ENCODE data around the gene NSMF.

Gene NSMF

DNA sequence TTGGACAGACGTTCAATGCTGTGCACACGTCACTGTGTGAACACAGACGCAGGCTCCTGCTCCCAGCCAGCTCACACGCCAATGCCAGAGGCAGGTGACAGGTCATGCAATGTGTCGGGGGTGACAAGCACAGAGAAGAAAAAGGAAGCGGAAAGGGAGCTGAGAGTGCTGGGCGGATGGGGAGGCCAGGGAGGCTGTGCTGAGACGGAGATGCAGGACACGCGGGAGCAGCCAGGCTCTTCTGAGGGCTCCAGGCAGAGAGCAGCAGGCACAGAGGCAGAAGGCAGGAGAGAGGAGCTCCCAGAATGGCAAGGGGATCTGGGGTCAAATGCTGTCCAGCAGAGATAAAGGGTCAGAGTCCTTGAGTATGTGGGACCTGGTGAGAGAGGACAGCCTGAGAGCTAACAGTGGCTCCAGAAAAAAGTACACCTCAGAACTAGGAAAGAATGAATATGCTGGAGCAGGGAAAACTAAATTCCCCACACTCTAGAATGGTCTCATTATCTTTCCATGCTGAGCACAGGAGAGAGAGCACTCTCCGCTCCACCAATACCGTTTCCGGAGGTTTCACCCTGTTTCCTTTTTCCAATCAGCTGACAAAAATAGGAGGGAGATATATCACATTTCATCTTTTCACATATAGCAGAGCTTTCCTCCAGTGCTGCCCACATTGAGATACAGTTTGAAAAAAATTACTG, 32.8 kb upstream of the NSMF start:
- DNase-seq: no peak

DNA sequence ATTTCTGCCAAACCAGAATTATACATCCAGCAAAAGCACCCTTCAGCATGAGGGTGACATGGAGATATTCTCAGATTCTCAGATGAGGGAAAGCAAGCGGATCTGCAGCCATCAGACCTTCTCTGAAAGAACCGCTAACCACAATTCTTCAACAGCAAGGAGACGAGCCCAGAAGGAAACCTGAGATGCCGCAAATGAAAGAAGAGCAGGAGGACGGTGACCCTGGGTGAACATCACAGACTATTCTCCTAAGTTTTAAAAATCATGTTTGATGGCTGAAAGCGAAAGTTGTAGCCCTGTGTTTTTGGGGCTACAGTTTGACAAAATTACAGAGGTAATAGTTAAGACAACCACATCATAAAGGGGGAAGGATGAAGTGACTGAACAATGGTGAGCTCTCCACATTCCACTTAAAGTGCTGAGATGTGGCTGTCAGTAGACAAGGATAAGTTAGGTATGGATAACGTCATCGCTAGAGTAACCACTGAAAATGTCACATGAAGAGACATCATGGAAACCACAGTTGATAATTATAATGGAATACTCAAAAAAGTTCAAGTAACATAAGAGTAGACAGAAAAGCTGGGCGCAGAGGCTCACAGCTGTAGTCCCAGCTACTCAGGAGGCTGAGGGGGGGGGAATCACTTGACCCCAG, 31.5 kb upstream of the NSMF start:
- no peak for DNase-seq

DNA sequence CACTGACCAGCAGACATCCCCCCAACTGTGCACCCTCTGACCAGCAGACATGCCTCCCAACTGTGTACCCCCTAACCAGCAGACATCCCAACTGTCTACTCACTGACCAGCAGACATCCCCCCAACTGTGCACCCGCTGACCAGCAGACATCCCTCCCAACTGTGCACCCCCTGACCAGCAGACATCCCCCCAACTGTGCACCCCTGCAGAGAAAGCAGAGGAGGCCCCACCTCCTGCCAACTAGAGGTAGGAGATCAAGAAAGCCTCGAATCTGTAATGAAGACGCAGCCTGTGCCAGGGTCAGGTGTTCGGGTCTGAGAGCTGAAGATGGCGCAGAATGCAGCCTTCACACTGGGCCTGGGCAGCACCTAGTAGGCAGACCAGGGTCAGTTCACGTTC, 29.8 kb upstream of the NSMF start:
- no peak for DNase-seq

DNA sequence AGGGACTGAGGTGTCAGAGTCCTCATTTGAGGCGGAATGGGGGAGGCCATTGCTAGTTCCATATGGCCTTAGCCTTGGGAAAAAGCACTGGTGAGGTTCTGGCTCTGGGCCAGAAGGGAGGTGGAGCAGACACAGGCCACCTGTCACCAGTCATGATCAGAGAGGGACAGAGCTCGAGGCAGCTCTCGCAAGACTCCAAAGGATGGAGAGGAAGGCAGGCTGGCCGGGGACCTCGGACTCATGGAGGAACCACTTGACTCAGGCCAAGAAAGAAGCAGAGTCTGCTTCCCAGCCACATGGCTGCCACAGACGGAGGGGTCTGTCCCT, 29.2 kb upstream of the NSMF start:
- no peak for DNase-seq

DNA sequence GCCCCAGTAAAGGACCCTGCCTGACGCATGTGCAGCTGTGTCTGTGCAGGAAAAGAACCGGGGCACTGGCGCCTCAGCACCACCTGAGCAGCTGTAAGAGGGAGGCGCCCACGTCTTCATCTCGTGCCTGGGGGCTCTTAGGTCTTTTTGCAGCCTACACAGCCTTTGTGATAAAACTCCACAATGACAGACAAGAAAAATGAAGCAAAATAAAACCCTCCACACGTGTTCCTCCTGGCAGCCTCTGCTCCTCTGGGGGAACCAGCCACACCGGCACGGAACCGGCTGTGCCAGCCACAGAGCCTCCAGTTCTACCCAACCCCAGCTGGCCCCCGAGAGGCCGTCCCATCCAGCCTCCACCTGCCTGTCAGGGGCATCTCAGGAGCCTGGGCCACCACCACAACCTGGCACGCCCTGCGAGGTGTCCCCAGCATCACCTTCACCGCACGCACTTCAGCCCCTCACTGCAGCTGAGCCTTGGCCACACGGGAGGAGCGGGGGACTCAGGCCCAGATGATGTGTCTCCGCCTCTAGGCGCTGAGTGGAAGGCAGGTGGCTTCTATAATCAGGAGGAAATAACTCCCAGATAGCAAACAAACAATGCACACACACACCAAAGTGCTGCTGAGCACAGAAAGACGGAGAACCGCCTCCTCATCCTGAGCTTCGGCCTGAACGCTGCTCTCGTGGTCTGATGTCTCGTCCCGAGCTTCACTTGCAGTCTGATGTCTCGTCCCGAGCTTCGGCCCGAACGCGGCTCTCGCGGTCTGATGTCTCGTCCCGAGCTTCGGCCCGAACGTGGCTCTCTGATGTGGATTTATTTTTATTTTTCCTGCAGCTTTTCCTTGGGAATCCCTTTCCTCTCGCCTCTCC, 28.6 kb upstream of the NSMF start:
- DNase-seq: no peak

DNA sequence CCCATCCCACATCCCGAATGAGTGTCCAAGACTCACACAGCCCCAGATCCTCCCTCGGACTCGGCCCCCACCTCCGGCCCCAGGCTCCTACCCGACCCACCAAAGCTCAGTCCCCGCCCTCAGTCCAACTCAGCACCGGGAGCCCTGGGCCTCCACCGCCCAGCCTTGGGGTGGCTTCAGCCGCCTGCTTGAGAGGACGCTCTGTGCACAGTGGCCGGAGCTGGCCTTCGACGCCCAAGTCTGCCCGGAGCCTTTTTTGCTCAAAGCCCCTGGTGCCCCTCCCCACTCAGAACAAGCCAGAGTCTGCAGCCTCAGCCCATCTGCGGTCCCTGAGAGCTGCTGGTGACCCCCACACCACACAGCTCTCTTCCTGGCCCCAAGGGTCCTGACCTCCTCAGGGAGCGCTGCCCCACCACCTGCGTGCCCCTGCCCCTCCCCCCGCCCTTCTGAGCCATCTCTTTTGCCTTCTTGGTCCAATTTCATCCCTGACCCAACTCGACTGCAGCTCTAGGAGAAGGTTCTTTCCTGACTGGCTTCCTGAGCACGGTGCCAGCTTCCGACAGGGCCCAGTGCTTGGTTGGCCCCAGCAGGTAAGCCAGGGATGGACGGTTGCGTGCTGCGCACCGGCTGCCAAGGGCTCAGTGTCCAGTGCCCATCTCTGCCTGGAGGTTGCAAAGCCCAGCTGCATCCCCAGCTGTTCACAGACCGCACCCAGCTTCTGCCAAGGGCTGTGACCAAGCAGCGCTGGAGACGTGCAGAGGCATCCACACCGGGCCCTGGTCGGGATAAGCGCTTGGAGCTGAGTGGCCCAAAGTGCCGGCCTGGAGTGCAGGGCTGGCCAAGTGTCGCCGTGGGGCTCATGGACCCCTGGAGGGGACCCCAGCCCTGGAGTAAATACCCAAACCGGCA, 27.7 kb upstream of the NSMF start:
- no peak for DNase-seq

DNA sequence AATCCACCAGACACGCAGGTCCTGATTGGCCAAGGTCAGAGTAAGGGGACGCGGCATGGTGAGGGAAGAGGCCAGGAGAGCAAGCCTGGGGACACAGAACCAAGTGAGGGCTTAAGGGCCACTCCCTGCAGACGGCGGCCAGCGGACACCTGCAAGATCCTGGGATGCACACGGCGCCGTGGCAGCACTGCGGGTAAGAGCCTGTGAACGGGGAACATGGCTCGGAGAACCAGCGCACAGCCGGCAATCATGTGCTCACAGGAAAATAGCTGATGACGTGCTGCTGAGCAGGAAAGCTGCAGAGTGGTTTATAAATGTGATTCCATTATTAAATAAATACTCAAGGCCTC, 27.0 kb upstream of the NSMF start:
- DNase-seq: no peak

DNA sequence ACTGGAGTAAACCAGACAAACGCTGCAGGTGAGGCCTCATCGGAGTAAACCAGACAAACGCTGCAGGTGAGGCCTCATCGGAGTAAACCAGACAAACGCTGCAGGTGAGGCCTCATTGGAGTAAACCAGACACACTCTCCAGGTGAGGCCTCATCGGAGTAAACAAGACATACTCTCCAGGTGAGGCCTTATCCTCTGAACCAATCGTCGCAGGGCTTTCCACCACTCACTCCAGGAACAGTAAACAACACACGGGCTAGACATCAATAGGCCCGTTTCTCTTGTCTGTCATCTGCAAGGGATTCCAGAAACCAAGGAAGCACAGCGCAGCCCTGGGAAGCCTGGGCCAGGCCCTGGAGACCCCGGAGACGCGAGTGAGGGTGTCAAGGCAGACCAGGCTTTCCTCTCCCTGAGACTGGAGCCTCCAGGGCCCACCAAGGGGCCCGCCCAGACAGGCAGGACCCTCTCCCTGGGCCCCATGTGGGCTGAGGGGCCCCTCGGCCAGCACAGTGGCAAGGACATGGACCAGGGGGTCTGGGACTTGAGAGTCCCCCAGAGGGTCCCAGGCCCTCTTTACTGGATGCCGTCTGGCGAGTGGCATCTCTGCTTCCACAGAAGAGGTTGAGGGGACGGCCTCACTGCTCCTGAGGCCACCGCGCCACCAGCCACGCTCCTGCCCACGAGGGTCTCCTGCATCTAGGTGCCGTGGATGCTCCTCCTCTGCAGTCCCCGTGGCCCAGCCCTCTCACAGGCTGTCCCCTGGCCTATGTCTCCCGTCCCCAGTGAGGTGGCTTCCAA, 26.4 kb upstream of the NSMF start:
- no peak for DNase-seq

DNA sequence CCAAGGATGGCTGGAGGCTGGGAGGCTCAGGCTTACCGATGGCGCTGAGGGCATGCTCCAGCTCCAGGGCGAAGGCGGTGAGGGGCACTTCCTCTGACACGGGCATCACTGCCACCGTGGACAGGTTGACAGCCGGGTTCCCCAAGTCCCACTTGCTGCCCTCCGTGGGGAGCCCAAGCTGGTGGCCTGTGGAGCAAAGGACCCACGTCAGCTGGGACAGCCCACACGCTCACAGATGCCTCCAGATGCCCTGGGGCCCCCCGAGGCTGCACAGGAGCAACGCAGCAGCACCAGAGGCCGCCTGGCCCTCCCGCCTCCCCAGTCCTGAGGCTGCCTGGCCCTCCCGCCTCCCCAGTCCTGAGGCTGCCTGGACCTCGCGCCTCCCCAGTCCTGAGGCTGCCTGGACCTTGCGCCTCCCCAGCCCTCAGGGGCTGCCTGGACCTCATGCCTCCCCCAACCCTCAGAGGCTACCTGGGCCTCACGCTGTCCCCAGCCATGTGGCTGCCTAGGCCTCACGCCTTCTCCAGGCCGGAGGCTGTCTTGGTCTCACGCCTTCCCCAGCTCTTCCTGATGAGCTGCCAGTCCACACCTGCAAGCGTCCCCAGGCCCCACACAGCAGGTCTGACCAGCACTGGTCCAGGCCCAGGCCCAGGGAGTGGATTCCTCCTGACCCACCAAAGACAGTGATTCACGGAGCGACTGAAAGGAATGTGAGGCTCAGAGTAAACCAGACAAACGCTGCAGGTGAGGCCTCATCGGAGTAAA, 25.6 kb upstream of the NSMF start:
- no peak for DNase-seq

DNA sequence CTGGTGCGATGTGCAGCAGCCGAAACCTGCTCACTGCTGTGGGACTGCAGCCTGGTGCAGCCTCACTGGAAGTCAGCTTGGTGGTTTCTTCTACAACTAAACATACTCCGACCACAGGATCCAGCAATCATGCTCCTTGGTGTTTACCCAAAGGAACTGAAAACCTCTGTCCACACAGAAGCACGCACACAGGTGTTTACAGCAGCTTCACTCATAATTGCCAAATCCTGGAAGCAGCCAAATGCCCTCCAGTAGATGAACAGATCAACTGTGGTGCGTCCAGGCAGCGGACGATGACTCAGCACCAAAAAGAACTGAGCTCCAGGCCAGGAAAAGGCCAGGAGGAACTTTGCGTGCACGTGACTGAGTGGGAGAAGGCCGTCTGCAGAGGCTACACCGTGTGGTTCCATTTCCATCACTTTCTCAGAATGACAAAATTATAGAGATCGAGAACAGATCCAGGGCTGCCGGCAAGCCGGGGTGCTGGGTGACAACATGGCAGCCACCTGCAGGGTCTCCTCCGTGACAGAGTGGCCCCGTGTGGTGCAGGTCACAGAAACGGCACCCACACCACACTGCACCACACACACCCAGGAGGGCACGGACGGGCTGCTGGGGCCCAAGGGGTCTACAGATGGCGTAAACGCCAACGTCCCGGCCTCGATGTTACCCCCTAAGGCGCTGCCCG, 23.1 kb upstream of the NSMF start:
- peak; percentile 30 for DNase-seq

DNA sequence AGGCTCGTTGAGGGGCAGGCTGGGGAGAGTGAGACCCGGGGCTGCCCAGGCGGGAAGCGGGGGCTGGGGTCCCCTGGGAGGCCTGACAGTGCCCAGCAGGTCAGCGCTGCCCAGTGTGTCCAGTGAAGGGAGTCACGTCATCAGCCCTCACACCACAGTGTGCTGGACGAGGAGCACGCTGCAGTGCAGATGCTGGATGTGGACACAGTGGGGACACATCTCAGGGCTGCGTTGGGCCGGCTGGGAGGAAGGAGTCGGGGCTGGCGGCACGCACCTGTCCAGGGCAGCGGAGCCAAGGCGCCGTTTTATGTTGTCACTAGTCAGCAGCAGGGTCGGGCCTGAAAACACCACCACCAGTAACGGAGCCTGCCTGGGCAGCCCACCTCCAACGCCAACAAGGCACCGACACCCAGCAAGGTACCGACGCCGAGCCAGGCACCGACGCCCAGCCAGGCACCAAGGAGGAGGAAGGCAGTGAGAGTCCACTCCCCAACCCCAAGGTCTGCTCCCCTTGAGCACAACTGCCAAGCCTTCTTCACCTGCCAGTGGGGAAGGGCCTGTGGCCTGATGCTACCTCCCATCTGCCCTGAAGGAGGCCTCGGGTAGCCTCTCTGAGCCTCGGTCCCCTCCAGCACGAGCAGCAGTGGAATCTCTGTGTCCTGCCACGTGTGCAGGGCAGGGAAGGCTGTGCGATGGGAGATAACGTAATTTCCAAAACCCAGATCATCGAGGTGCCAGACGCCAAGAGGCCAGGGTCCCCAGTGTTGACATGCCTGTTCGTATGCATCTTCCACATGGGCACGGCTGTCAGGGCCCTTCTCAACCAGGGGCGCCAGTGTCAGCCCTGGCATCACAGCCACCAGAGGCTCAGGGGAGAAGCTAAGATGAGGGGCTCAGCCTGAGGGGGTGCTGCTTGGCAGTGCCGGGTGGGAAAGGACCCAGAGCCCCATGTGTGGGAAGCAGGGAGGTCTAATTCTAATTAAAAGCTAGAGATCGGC, 21.9 kb upstream of the NSMF start:
- no peak for DNase-seq

DNA sequence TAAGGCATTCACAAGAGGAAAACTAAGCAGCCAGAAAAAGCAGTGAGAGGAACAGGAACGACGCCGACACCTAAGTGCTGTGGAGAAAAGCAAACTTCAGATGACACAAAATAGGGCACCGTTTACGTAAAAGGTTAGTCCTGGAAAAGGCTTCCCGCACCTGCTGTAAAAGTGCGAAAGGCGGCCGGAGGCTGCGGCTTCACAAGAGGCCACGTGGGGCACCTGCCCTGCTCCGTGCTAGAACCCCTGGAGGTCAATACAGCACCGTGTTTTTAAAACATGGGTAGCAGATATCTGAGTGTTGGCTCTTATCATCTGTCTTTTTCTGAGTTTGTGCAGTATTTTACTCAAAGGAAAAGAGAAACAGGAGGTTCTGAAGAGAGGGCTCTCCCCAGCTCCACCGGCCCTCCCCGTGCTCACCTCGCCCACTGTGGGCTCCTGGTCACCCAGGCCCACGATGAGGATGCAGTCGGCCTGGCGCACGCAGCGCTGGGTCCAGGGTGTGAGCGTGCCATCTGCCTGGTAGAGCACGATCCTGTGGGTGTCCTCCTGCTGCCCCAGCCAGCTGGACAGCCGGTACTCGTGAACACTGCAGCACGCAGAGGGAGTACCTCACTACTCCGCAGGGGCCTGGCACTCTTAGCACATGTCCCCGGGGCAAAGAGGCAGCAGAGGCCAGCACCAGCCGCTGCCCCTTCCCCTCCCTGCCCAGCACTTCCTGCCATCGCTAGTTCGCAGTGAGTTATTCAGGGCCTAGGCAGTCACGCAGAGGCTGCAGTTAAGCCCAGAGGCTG, 21.0 kb upstream of the NSMF start:
- DNase-seq: no peak

DNA sequence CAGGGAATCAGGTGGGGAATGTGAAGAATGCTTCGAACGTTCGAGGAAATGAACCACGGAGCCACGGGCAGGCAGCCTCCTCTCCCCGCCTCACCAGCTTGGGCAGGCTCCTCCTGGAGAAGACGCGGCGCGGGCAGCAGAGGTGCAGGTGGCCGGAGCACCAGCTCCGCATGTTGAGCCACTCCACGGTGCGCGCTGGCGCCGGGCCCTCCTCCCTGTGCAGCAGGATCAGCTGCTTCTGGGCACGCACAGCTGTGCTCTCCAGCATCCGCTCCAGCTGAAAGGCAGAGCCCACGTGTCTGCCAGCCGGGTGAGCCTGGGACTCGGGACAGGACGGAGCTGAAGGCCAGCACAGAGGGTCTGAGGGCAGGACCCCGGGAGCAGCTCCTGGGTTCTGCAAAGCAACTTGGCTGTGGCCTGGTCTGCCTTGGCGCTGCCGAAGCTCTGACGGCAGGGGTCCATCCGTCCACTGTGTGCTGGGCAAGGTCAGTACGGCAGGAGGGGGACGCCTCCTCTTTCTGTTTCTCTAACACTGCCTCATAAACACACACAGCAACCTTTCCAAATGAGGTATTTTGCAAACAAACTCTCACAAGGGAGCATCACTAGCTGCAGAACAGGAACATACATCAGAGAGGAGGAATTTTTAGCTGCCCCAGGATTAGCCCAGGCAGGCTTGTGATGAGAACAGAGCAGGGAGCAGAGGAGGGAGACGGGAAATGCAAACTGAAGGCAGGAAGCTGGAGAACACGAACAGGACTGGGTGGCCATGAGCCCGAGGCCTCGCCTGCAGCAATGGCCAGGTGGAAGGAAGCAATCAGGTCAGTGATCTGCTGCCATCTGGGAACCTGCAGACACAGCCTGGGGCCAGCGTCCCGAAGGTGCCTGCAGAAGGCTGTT, 20.1 kb upstream of the NSMF start:
- DNase-seq: no peak

DNA sequence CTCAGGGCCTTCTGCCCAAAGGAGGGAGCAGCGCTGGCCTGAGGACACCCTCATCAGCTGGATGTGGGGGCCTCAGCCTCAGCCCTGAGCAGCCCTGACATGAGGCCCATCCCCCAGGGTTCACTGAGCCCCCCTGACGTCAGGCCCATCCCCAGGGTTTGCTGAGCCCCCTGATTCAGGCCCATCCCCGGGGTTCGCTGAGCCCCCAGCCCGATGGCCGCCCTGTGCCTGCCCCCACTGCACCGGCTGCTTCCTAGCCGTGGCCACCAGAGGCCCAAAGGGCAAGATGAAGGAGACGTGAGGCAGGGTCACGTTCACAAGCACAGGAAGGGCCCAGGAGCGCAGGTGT, 19.5 kb upstream of the NSMF start:
- DNase-seq: no peak

DNA sequence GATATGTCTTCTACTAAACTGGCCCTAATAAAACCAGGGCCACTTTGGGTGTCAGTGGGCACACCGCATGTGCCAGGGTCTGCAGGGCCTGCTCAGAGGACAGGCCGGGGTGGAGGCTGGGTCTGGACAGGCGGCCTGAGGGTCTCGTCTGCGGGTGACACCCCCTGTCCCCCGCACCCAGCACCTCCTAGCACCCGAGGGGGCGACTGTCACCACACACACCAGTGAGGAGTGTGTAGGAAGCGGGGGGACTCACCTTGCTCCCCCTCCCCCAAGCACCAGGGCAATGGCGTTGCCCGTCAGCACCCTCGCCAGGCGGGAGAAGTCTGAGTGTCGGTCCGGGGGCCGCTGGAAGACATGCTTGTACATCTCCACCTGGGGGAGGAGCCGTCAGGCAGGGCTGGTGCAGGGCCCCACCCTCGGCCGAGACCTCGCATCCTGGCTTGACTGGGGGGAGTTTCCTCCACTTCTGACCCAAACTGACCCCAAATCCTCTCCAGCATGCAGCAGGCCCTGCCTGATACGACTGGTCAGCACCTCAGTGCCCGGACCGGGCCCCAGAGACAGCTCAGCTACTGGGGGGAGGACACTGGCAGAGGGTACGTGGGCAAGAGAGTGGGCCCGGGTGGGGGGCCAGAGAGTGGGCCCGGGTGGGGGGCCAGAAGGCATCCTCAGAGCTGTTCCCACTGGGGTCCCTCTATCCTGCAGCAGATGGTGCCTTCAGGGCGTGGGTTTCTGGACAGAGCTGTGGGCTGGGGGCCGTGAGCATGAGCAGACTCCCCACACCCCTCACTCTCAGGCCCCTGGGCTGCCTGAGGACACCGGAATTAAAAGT, 18.9 kb upstream of the NSMF start:
- DNase-seq: no peak

DNA sequence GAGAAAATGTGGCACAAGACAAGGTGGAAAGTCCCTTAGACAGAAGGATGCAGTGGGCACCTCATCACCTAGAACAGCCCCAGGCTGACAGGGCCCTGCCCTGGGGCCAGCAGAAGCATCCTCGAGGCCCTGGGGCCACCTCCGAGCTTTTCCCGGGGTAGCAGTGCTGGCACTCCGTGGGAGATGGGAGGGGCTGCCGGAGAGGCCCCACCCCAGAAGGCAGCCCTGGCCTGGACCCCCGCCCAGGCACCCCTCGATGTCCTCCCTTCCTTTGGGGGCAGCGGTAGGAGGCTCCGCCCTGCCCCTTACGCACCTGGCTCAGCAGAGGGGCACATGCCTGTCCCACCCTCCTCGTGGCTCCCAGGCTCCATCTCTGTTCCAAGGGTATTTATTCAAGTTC, 17.7 kb upstream of the NSMF start:
- no peak for DNase-seq

DNA sequence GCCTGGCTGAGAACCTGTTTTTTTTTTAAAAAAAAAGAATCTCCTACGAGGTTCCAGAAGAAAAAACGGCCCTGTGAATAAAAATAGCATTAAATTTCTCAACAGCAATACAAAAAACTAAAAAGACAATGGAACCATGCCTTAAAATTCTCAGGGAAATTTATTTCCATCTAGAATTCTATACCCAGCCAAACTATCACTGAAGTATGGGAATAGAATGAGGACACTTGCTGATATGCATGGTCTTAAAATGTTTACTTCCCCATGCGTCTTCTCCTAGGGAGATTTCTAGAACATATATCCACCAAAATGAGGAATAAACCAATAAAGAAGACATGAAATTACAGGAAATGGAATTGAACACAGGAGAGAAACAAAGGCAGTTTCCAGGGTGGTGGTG, 16.5 kb upstream of the NSMF start:
- DNase-seq: no peak
